DOHH2 (cell line): ENCODE measurements around the gene TOX4.

ENCODE experiments used
- EZH2phosphoT487 ChIP-seq: fragments of 200-600 bp; sonication (generic); IDR thresholded peaks from 2 replicates; pipeline ENCODE4 v1.6.1; 2017; ENCODE audit warnings: borderline replicate concordance, mild to moderate bottlenecking, antibody characterized with exemption, low read length, moderate library complexity, mixed read lengths
- TF ChIP-seq, protein P1 (sequence below): fragments of 200-600 bp; sonication (generic); IDR thresholded peaks from one replicate; pipeline ENCODE4 v1.5.1; 2014; ENCODE audit warnings: antibody characterized with exemption, mild to moderate bottlenecking, low read depth, low read length; ENCODE audit not compliant: poor library complexity, severe bottlenecking

GRCh38 chr14:21543963-21544362 lies 67.0 kb downstream of the TOX4 start:
- TF ChIP-seq, protein P1, sequence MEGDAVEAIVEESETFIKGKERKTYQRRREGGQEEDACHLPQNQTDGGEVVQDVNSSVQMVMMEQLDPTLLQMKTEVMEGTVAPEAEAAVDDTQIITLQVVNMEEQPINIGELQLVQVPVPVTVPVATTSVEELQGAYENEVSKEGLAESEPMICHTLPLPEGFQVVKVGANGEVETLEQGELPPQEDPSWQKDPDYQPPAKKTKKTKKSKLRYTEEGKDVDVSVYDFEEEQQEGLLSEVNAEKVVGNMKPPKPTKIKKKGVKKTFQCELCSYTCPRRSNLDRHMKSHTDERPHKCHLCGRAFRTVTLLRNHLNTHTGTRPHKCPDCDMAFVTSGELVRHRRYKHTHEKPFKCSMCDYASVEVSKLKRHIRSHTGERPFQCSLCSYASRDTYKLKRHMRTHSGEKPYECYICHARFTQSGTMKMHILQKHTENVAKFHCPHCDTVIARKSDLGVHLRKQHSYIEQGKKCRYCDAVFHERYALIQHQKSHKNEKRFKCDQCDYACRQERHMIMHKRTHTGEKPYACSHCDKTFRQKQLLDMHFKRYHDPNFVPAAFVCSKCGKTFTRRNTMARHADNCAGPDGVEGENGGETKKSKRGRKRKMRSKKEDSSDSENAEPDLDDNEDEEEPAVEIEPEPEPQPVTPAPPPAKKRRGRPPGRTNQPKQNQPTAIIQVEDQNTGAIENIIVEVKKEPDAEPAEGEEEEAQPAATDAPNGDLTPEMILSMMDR, result no peak
- TF ChIP-seq EZH2phosphoT487, result no peak
